Loucy (cell line): ENCODE results near the gene BBOF1.

Experiments used
- CTCF ChIP-seq: fragments of 200-600 bp; sonication (generic); conservative IDR thresholded peaks from 2 replicates; pipeline ENCODE4 v1.5.1; 2014; ENCODE audit warnings: mild to moderate bottlenecking, antibody characterized with exemption, low read length
- EZH2phosphoT487 ChIP-seq: fragments of 200-600 bp; IDR thresholded peaks from 2 replicates; pipeline ENCODE4 v1.6.1; 2018; ENCODE audit warnings: antibody characterized with exemption, mild to moderate bottlenecking, moderate library complexity, borderline replicate concordance

DNA sequence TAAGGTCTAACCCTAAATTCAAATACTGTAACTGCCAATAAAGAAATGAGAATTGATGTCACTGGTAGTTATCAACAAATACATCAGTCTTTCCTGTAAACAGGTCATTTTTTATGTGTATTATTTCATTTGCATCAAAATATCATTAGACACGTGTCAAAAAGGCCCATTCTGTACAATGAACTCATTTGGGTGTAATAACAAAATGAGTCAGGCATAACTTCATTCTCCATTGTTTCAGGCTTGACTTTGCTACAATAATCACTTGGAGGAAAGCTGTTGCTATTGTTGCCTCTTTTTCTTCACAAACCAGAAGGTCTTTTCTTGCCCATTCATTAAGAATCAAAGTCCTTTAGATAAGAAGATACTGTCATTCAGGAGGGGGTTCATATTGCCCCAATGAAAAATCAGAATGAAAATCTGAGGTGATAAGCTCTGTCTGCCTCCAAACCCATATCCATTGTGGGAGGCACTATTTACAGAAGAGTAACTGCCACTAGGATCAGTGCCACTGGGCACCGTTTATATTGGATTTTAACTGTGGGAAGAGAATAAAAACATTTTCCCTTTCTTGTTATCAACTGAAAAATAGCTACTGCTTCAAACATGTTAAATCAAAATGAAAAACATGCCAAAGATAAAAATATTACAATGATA, 10.2 kb upstream of the BBOF1 start:
- TF ChIP-seq CTCF (no peak), EZH2phosphoT487 (no peak)
